ENCODE data around the gene IMMP2L. TPM values are rescaled to one million over a fixed set of nuclear protein-coding genes. Genes with fewer than 3 reads are reported as not detected.

Gene IMMP2L
- total and polyA plus RNA-seq, 2 of the 4 experiments (the other 2 are of a cell fraction) = 5.8 to 9.3 TPM

- intact Hi-C loops (cut with micrococcal nuclease) (no loop called here), in situ Hi-C loops (cut with MboI; ENCODE audit: low sequenced_read_pairs) (no loop called here)
- TF ChIP-seq SMC3 (IDR thresholded peaks at IDR 0.05; ENCODE audit: low read depth, low read length) (no peak), CHD1 (IDR thresholded peaks at IDR 0.05; ENCODE audit: low read depth, low read length) (no peak), MAZ (IDR thresholded peaks at IDR 0.05; ENCODE audit: borderline replicate concordance, low read depth, low read length) (no peak), RCOR1 (IDR thresholded peaks at IDR 0.05; ENCODE audit: insufficient replicate concordance, low read length) (no peak), ELK1 (IDR thresholded peaks at IDR 0.05; ENCODE audit: borderline replicate concordance, low read depth, low read length) (no peak), FOS (IDR thresholded peaks at IDR 0.05; ENCODE audit: low read depth, low read length) (no peak), RAD21 (IDR thresholded peaks at IDR 0.05; ENCODE audit: low read length) (no peak), POLR2A (IDR thresholded peaks at IDR 0.05; ENCODE audit: low read depth, low read length) (no peak), CEBPB (IDR thresholded peaks at IDR 0.05; ENCODE audit: low read depth, low read length) (no peak), CTCF (conservative IDR thresholded peaks at IDR 0.05; ENCODE audit: low read depth, low read length) (no peak), BHLHE40 (IDR thresholded peaks at IDR 0.05; ENCODE audit: low read depth, low read length) (no peak), MXI1 (IDR thresholded peaks at IDR 0.05; ENCODE audit: borderline replicate concordance, low read depth, low read length) (no peak), RFX5 (IDR thresholded peaks at IDR 0.05; ENCODE audit: low read depth, low read length) (no peak), USF2 (IDR thresholded peaks at IDR 0.05; ENCODE audit: low read depth, low read length) (no peak), NFE2L2 (IDR thresholded peaks at IDR 0.05; ENCODE audit: low read depth, low read length) (no peak), MAFK (IDR thresholded peaks at IDR 0.05; ENCODE audit: low read depth, low read length) (no peak)
Observed at GRCh38 chr7:110733221-110733620, 829.1 kb downstream of the IMMP2L start.

More at GRCh38 chr7:110733221-110733620, 829.1 kb downstream of the IMMP2L start:
- H4K91ac ChIP-seq (ENCODE audit: insufficient read depth, low read depth, low read length) = no peak overlapping the region
- H2AK5ac ChIP-seq (ENCODE audit: low read depth, low read length) = no peak overlapping the region
- no peak overlapping the region for H4K8ac ChIP-seq (ENCODE audit: low read depth in 2 of 2, low read length in 2 of 2)
- H3K79me1 ChIP-seq (ENCODE audit: low read depth in 1 of 2, low read length in 2 of 2) = no peaks in the 10 kb centered on the region
- ATAC-seq (ENCODE audit: low read depth) (no peak), DNase-seq (no peak)
- no peak overlapping the region for H3K9ac ChIP-seq (ENCODE audit: low read depth, low read length)
- no peaks in the 10 kb centered on the region for H4K20me1 ChIP-seq (ENCODE audit: insufficient read depth, low read length)
- H3K56ac ChIP-seq (ENCODE audit: extremely low read depth, insufficient read depth, low read length) = no peak overlapping the region
- H2BK5ac ChIP-seq (ENCODE audit: low read depth, low read length, poor library complexity, severe bottlenecking) = no peak overlapping the region
- no peaks in the 10 kb centered on the region for H3K36me3 ChIP-seq (ENCODE audit: control insufficient read depth, insufficient read depth, low read length)
- no peak overlapping the region for H3K23ac ChIP-seq (ENCODE audit: low read depth, low read length)
- no TSS peak for BruUV-seq (replicated peaks)
- no peaks in the 10 kb centered on the region for H3K9me3 ChIP-seq (ENCODE audit: control insufficient read depth, insufficient read depth, low read length)
- CTCF ChIA-PET = interaction anchor here (0.6 kb wide), 2 partner anchors 188 to 267 kb away, joined by 3 to 5 read pairs; no protein-coding TSS in a partner anchor
- no peak overlapping the region for H3K27ac ChIP-seq (ENCODE audit: insufficient read depth, low read length)
- H3K4ac ChIP-seq (ENCODE audit: low read depth, low read length) = no peak overlapping the region
- H3K4me2 ChIP-seq (ENCODE audit: low read depth, low read length) = no peak overlapping the region
- POLR2A ChIA-PET (ENCODE audit: unreplicated experiment) = no interaction called here
- no peaks in the 10 kb centered on the region for H3K4me1 ChIP-seq (ENCODE audit: control insufficient read depth, insufficient read depth, low read length)
- H2BK20ac ChIP-seq (ENCODE audit: low read depth, low read length) = no peak overlapping the region
- dilution Hi-C loops (cut with HindIII; ENCODE audit: low sequenced_read_pairs, unreplicated experiment) = no loop called here
- H3K14ac ChIP-seq (replicated peaks; ENCODE audit: low read depth, low read length) = no peak overlapping the region
- no peak overlapping the region for H2BK120ac ChIP-seq (ENCODE audit: low read depth, low read length)
- no peak overlapping the region for H2AK9ac ChIP-seq (replicated peaks; ENCODE audit: low read depth, low read length, poor library complexity)
- no peak overlapping the region for H3K4me3 ChIP-seq (ENCODE audit: insufficient read depth, low read depth, low read length)
- no peak overlapping the region for H3K18ac ChIP-seq (ENCODE audit: low read depth, low read length)
- H3K9me1 ChIP-seq (ENCODE audit: insufficient read depth, low read length) = no peaks in the 10 kb centered on the region
- no peak overlapping the region for H4K5ac ChIP-seq (ENCODE audit: low read depth, low read length)
- H2BK15ac ChIP-seq (ENCODE audit: low read depth, low read length) = no peak overlapping the region
- WGBS, 2 experiments (ENCODE audit: extremely low coverage in 2 of 2, insufficient read length in 1 of 2) = no CpG with 5 or more reads among the region's 1 CpG
- no peak overlapping the region for H2AFZ ChIP-seq (replicated peaks; ENCODE audit: low read length, poor library complexity)
- no peaks in the 10 kb centered on the region for H3K27me3 ChIP-seq (ENCODE audit: control insufficient read depth, insufficient read depth, low read length)
